Stomach smooth muscle (tissue), 2 donors: ENCODE measurements around the gene DBR1.

Experiments used
- H3K27ac ChIP-seq: one replicate; pipeline ENCODE4 v1.7.0; 2013; ENCODE audit warnings: mild to moderate bottlenecking, low read length, inconsistent platforms
- H3K27me3 ChIP-seq, 2 donors: one replicate each; pipeline ENCODE4 v1.7.0; 2013; ENCODE audit warnings: low read length in 2 of 2; ENCODE audit not compliant: insufficient read depth in 2 of 2, control insufficient read depth in 1 of 2
- H3K36me3 ChIP-seq, 2 donors: one replicate each; pipeline ENCODE4 v1.7.0; 2013; ENCODE audit warnings: low read length in 2 of 2; ENCODE audit not compliant: control insufficient read depth in 2 of 2, insufficient read depth in 2 of 2
- H3K4me1 ChIP-seq: one replicate; pipeline ENCODE4 v1.7.0; 2013; ENCODE audit warnings: low read length; ENCODE audit not compliant: control insufficient read depth, insufficient read depth
- H3K4me3 ChIP-seq, 2 donors: one replicate each; pipeline ENCODE4 v1.7.0; 2013; ENCODE audit warnings: low read length in 2 of 2
- H3K9ac ChIP-seq, 2 donors: one replicate each; pipeline ENCODE4 v1.7.0; 2013; ENCODE audit warnings: low read length in 2 of 2, mild to moderate bottlenecking in 1 of 2
- H3K9me3 ChIP-seq, 2 donors: one replicate each; pipeline ENCODE4 v1.7.0; 2013; ENCODE audit warnings: low read length in 2 of 2; ENCODE audit not compliant: control insufficient read depth in 2 of 2
- donor health status: healthy.
- donor health status: Pancreatic carcinoma.

Gene DBR1

GRCh38 chr3:138203938-138204337, 29.2 kb upstream of the DBR1 start:
- no peaks in the 10 kb centered on the region for H3K36me3 ChIP-seq
- no peaks in the 10 kb centered on the region for H3K9me3 ChIP-seq
- no peak overlapping the region for H3K9ac ChIP-seq
- H3K4me1 ChIP-seq: no peaks in the 10 kb centered on the region
- H3K27ac ChIP-seq: no peak overlapping the region
- H3K4me3 ChIP-seq: no peak overlapping the region
- no peaks in the 10 kb centered on the region for H3K27me3 ChIP-seq

- Histone ChIP-seq H3K27me3 (no peaks in the 10 kb centered on the region), H3K9me3 (no peaks in the 10 kb centered on the region), H3K4me1 (no peaks in the 10 kb centered on the region), H3K9ac (no peak overlapping the region), H3K27ac (no peak overlapping the region), H3K4me3 (no peak overlapping the region), H3K36me3 (no peaks in the 10 kb centered on the region)
Observed at GRCh38 chr3:138202945-138203701, 28.4 kb upstream of the DBR1 start.

GRCh38 chr3:138200424-138200823, 25.7 kb upstream of the DBR1 start:
- H3K27ac ChIP-seq: no peak overlapping the region
- H3K4me3 ChIP-seq: no peak overlapping the region
- no peaks in the 10 kb centered on the region for H3K9me3 ChIP-seq
- H3K9ac ChIP-seq: no peak overlapping the region
- H3K36me3 ChIP-seq: no peaks in the 10 kb centered on the region
- no peaks in the 10 kb centered on the region for H3K4me1 ChIP-seq
- H3K27me3 ChIP-seq: no peaks in the 10 kb centered on the region

- Histone ChIP-seq H3K4me1 (no peaks in the 10 kb centered on the region), H3K36me3 (no peaks in the 10 kb centered on the region), H3K27me3 (no peaks in the 10 kb centered on the region)
Observed at GRCh38 chr3:138199851-138200250, 25.1 kb upstream of the DBR1 start.

GRCh38 chr3:138197524-138197923, 22.8 kb upstream of the DBR1 start:
- Histone ChIP-seq H3K36me3 (no peaks in the 10 kb centered on the region), H3K4me3 (no peak overlapping the region), H3K27me3 (no peaks in the 10 kb centered on the region), H3K27ac (no peak overlapping the region), H3K9ac (no peak overlapping the region), H3K9me3 (no peaks in the 10 kb centered on the region), H3K4me1 (no peaks in the 10 kb centered on the region)

More at GRCh38 chr3:138199851-138200250, 25.1 kb upstream of the DBR1 start:
- Histone ChIP-seq H3K9me3 (no peaks in the 10 kb centered on the region), H3K27ac (no peak overlapping the region), H3K9ac (no peak overlapping the region), H3K4me3 (no peak overlapping the region)

- Histone ChIP-seq H3K27ac (no peak overlapping the region), H3K9me3 (no peaks in the 10 kb centered on the region), H3K36me3 (no peaks in the 10 kb centered on the region), H3K27me3 (no peaks in the 10 kb centered on the region), H3K4me3 (no peak overlapping the region), H3K9ac (no peak overlapping the region), H3K4me1 (no peaks in the 10 kb centered on the region)
Observed at GRCh38 chr3:138197058-138197457, 22.3 kb upstream of the DBR1 start.

GRCh38 chr3:138196023-138196422, 21.3 kb upstream of the DBR1 start:
- no peaks in the 10 kb centered on the region for H3K4me1 ChIP-seq
- H3K9me3 ChIP-seq: no peaks in the 10 kb centered on the region
- H3K27ac ChIP-seq: no peak overlapping the region
- no peaks in the 10 kb centered on the region for H3K27me3 ChIP-seq
- peaks cover 0 to 3% of the 10 kb centered on the region in 2 donors for H3K36me3 ChIP-seq
- no peak overlapping the region for H3K4me3 ChIP-seq
- no peak overlapping the region for H3K9ac ChIP-seq

GRCh38 chr3:138195481-138195880, 20.8 kb upstream of the DBR1 start:
- Histone ChIP-seq H3K9me3 (no peaks in the 10 kb centered on the region), H3K4me1 (no peaks in the 10 kb centered on the region), H3K4me3 (no peak overlapping the region), H3K9ac (no peak overlapping the region), H3K27me3 (no peaks in the 10 kb centered on the region), H3K36me3 (peaks cover 0 to 3% of the 10 kb centered on the region in 2 donors), H3K27ac (no peak overlapping the region)

- peak overlapping the region; percentile 97 for H3K27ac ChIP-seq
- H3K4me1 ChIP-seq: peaks cover 12% of the 10 kb centered on the region
- H3K36me3 ChIP-seq: peaks cover 0 to 3% of the 10 kb centered on the region in 2 donors
- peak overlapping the region; percentile 90 to 99 for H3K9ac ChIP-seq
- peak overlapping the region; percentile 94 to 99 for H3K4me3 ChIP-seq
- no peaks in the 10 kb centered on the region for H3K9me3 ChIP-seq
- H3K27me3 ChIP-seq: peaks cover 0 to 7% of the 10 kb centered on the region in 2 donors
Observed at GRCh38 chr3:138188013-138188730, 13.5 kb upstream of the DBR1 start.

- peaks cover 12% of the 10 kb centered on the region for H3K4me1 ChIP-seq
- peak within 1 kb of the TSS; percentile 94 to 99 for H3K4me3 ChIP-seq
- peaks cover 0 to 7% of the 10 kb centered on the region in 2 donors for H3K27me3 ChIP-seq
- peaks cover 0 to 3% of the 10 kb centered on the region in 2 donors for H3K36me3 ChIP-seq
- peak within 1 kb of the TSS; percentile 97 for H3K27ac ChIP-seq
- peak within 1 kb of the TSS; percentile 90 to 99 for H3K9ac ChIP-seq
- H3K9me3 ChIP-seq: no peaks in the 10 kb centered on the region
Observed at GRCh38 chr3:138187296-138188012, 12.7 kb upstream of the DBR1 start, which contains the start of gene ARMC8. Gene ARMC8 (plus strand): TSS chr3:138187301. CDS start chr3:138187555, 254 bp downstream.
